SJCRH30 (cell line): ENCODE results near the gene TBC1D16. TPM values are rescaled to one million over a fixed set of nuclear protein-coding genes. Genes with fewer than 3 reads are reported as not detected.

ENCODE experiments used
- DNase-seq, 2 experiments: peaks; one replicate each; pipeline ENCODE4 v3.0.0-alpha.2; 2015 to 2020
- H3K27ac ChIP-seq: fragments of 250-450 bp; sonication (Bioruptor Pico); 2 replicates; pipeline ENCODE4 v1.5.1; 2020; ENCODE audit warnings: mild to moderate bottlenecking, moderate library complexity
- H3K27me3 ChIP-seq: fragments of 250-450 bp; sonication (Bioruptor Pico); 2 replicates; pipeline ENCODE4 v1.5.1; 2020; ENCODE audit warnings: mild to moderate bottlenecking, moderate library complexity
- H3K36me3 ChIP-seq: fragments of 250-450 bp; sonication (Bioruptor Pico); 2 replicates; pipeline ENCODE4 v1.5.1; 2020; ENCODE audit warnings: mild to moderate bottlenecking, moderate library complexity
- H3K4me1 ChIP-seq: fragments of 250-450 bp; sonication (Bioruptor Pico); 2 replicates; pipeline ENCODE4 v1.5.1; 2020; ENCODE audit warnings: mild to moderate bottlenecking, moderate library complexity
- H3K4me3 ChIP-seq: fragments of 250-450 bp; sonication (Bioruptor Pico); 2 replicates; pipeline ENCODE4 v1.5.1; 2020; ENCODE audit warnings: mild to moderate bottlenecking, moderate library complexity
- H3K9me3 ChIP-seq: fragments of 250-450 bp; sonication (Bioruptor Pico); replicated peaks from 2 replicates; pipeline ENCODE4 v1.5.1; 2020; ENCODE audit warnings: mild to moderate bottlenecking, moderate library complexity
- total RNA-seq: library from RNA; depleted of rRNA; stranded (reverse); fragments of >200 nt; shearing (Covaris generic); gene quantifications from 2 replicates; pipeline ENCODE4 v1.2.3, GENCODE V29; 2014

The TBC1D16 gene
- total RNA-seq, 1 experiment from 2014 or later: 61.6 TPM

DNA sequence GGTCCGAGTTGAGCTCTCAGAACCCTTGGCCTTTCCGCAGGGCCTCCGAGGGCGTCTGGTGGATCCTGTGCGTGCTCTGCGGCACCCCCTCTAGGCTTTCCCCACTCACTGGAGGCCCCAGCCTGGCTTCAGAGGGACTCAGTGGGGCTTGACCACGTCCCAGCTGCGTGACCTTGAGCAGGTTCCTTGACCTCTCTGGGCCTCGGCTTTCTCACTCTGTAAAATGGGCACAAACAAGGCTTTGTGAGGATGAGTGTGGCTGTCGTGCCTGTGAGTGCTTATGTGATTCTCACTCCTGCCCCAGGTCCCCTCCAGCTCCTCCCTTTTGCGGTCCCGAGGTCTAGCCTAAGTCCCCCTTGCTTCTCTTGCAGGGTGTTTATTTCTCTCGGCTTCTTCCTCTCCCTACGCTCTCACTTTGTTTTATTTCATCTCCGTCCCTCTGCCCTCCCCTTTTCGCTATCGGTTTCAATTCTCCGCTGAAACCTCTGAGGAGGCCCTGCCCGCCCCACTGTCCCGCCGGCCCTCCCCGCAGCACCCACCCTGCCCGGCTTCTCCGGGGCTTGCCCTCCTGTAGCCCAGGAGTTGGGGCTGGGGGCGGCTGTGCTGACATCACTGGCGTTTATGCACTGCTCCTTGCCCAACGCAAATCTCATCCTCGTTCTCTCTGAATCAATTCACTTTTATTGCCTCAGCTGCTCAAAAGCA is 114.1 kb downstream of the TBC1D16 start:
- Histone ChIP-seq H3K36me3 (no peaks in the 10 kb centered on the region), H3K4me1 (peaks cover 14% of the 10 kb centered on the region), H3K27ac (no peak overlapping the region), H3K4me3 (no peak overlapping the region), H3K9me3 (no peaks in the 10 kb centered on the region), H3K27me3 (peaks cover 68% of the 10 kb centered on the region)
- no peak for DNase-seq

GRCh38 chr17:79920751-79921410 is 114.8 kb downstream of the TBC1D16 start:
- Histone ChIP-seq H3K9me3 (no peaks in the 10 kb centered on the region), H3K27ac (no peak overlapping the region), H3K4me1 (peaks cover 14% of the 10 kb centered on the region), H3K36me3 (no peaks in the 10 kb centered on the region), H3K4me3 (no peak overlapping the region), H3K27me3 (peaks cover 67% of the 10 kb centered on the region)
- DNase-seq: no peak

GRCh38 chr17:79919862-79920720 is 115.6 kb downstream of the TBC1D16 start:
- H3K4me1 ChIP-seq: peaks cover 11% of the 10 kb centered on the region
- no peak overlapping the region for H3K4me3 ChIP-seq
- no peaks in the 10 kb centered on the region for H3K36me3 ChIP-seq
- peaks cover 71% of the 10 kb centered on the region for H3K27me3 ChIP-seq
- DNase-seq: no peak
- H3K9me3 ChIP-seq: no peaks in the 10 kb centered on the region
- H3K27ac ChIP-seq: no peak overlapping the region

DNA sequence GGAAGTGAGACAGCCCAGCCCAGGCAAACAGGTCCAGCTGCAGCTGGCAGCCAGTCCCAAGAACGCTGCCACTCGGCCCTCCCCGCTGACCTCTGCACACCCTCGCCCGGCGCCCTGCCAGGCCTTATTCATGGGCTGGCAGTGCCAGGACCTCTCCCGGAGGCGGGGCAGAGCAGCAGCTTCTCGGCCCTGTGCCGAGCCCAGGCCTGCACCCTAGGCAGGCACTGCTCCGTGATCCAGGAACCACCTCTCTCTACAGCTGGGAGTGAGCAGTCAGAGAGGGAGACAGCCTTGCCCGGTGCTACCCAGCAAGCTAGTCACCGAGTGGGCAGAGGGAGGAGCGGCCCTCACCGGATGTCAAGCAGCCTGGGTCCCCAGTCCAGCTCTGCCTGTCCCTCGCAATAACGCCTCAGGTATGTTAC is 116.5 kb downstream of the TBC1D16 start:
- Histone ChIP-seq H3K9me3 (no peaks in the 10 kb centered on the region), H3K27me3 (peaks cover 66% of the 10 kb centered on the region), H3K4me1 (peaks cover 3% of the 10 kb centered on the region; the same call in 1 of the 2 replicates), H3K27ac (no peak overlapping the region), H3K36me3 (no peaks in the 10 kb centered on the region), H3K4me3 (no peak overlapping the region)
- DNase-seq: no peak

DNA sequence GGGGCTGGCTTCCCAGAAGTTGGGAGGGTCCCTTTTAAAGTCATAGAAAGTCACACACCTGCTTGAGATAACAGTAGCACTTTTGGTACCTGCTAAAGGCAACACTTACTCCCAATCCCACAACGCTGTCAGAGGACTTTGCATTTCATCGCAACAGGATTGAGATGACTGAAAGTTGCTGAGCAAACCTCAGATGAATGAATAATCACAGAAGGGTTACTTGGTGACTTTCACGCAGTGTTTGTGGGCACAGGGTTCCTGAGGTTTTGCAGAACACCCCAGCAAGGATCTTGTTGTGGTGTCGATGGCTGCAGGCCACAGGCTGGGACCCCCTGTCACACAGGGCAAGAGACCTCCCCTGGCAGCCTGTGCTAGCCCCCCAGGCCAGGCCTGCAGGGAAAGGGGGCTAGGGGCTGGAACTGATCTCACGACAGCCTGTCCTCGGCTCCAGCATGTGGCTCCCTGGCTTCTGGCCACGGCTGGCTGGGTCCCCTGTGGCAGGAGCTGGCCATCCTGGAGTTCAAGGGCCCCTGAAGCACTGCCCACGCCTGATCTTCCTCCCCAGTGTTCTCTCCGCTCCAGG is 117.0 kb downstream of the TBC1D16 start:
- DNase-seq: no peak
- H3K4me1 ChIP-seq: no peaks in the 10 kb centered on the region
- no peaks in the 10 kb centered on the region for H3K9me3 ChIP-seq
- no peak overlapping the region for H3K4me3 ChIP-seq
- no peak overlapping the region for H3K27ac ChIP-seq
- peaks cover 62% of the 10 kb centered on the region for H3K27me3 ChIP-seq
- no peaks in the 10 kb centered on the region for H3K36me3 ChIP-seq

GRCh38 chr17:79917902-79918484 is 117.7 kb downstream of the TBC1D16 start:
- H3K36me3 ChIP-seq: no peaks in the 10 kb centered on the region
- H3K4me1 ChIP-seq: no peaks in the 10 kb centered on the region
- H3K27me3 ChIP-seq: peaks cover 59% of the 10 kb centered on the region
- no peak overlapping the region for H3K27ac ChIP-seq
- H3K4me3 ChIP-seq: no peak overlapping the region
- no peak for DNase-seq
- no peaks in the 10 kb centered on the region for H3K9me3 ChIP-seq

DNA sequence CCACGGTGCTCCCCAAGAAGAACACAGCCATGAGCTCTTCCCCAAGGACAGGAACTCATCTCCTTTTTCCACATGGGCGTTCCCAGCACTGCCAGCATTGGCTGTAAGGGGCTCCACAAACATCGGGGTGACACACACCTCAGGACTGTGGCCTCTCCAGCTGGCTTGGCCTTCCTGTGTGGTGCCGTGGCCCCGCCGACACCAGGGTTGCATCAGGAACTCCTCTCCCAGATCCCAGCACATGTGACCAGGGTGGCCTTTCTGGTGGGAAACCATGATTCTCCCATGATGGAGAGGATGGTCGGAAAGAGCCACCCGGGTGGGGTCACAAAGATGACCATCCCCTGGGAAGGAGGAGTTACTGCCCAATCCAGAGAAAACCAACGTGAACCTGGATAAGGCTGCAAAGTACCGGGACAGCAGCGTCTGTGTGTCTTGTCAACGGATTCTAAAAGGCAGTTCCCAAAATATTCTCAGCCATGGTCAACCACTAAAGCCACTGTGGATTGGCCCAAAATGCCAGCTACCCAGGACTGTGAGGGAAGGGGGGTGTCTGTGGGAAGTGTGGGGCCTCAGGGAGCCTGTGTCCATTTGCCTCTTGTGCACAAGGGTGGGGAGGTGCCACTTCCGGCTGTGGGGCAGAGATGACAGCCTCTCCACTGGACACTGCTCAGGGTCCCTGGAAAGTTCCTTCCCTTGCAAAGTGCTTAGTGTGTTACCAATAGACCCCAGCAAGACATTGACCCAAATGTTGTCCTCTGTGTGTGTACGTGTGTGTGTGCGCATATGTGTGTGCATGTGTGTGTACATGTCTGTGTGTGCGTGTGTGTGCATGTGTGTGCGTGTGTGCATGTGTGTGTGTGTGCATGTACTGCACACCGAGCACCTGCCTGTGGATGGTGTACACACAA is 118.4 kb downstream of the TBC1D16 start:
- no peaks in the 10 kb centered on the region for H3K4me1 ChIP-seq
- DNase-seq: no peak
- peaks cover 54% of the 10 kb centered on the region for H3K27me3 ChIP-seq

DNA sequence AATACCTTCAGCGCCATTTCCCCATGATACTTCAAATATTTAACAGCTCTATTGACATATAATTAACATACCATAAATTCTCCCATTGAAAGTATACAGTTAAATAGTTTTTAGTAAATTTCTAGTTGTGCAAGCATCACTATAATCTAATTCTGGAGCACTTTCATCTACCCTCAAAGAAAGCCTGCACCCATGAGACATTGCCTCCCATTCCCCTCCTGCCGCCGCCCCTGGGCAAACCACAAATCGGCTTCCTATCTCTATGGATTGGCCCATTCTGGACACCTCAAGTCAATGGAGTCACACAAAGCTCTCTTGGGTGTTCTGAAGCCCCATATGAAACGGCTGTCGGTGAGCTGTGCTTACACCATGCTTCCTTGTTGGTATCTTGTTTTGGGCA is 119.2 kb downstream of the TBC1D16 start:
- Histone ChIP-seq H3K36me3 (no peaks in the 10 kb centered on the region), H3K4me3 (no peak overlapping the region), H3K27ac (no peak overlapping the region), H3K9me3 (no peaks in the 10 kb centered on the region), H3K27me3 (peaks cover 51% of the 10 kb centered on the region), H3K4me1 (no peaks in the 10 kb centered on the region)
- DNase-seq: no peak

More for the DNA sequence above, 118.4 kb downstream of the TBC1D16 start:
- Histone ChIP-seq H3K27ac (no peak overlapping the region), H3K36me3 (no peaks in the 10 kb centered on the region), H3K9me3 (no peaks in the 10 kb centered on the region), H3K4me3 (no peak overlapping the region)

DNA sequence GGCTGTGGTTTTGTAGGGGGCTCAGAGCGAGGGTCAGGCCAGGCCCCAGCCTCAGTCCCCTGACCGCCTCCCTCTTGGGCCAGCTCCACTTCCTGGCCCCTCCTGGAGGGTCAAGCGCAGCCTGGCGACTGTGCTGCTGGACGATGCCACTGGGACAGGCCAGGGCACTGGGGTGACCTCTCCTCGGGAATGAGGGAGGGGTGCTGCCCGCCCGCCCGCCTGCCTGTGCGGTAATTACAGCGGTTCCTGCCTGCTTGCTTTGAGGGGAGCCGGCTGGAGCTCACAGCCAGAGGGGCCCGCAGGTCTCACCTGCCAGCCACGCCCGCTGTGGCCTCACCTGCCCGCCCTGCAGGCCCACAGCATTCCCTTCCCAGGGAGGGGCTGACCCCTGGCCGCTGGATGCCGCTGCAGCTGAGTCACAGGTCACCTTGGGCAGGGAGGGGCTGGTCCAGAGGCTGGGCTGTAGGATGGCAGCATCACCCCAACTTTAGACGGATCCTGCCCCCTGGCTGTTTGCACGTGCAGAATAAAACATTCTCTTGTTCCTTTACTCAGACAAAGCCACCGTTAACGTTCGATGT is 119.7 kb downstream of the TBC1D16 start:
- no peak overlapping the region for H3K4me3 ChIP-seq
- no peaks in the 10 kb centered on the region for H3K36me3 ChIP-seq
- no peaks in the 10 kb centered on the region for H3K9me3 ChIP-seq
- DNase-seq: peak; percentile 56 to 58
- no peak overlapping the region for H3K27ac ChIP-seq
- H3K4me1 ChIP-seq: no peaks in the 10 kb centered on the region
- peaks cover 46% of the 10 kb centered on the region for H3K27me3 ChIP-seq

DNA sequence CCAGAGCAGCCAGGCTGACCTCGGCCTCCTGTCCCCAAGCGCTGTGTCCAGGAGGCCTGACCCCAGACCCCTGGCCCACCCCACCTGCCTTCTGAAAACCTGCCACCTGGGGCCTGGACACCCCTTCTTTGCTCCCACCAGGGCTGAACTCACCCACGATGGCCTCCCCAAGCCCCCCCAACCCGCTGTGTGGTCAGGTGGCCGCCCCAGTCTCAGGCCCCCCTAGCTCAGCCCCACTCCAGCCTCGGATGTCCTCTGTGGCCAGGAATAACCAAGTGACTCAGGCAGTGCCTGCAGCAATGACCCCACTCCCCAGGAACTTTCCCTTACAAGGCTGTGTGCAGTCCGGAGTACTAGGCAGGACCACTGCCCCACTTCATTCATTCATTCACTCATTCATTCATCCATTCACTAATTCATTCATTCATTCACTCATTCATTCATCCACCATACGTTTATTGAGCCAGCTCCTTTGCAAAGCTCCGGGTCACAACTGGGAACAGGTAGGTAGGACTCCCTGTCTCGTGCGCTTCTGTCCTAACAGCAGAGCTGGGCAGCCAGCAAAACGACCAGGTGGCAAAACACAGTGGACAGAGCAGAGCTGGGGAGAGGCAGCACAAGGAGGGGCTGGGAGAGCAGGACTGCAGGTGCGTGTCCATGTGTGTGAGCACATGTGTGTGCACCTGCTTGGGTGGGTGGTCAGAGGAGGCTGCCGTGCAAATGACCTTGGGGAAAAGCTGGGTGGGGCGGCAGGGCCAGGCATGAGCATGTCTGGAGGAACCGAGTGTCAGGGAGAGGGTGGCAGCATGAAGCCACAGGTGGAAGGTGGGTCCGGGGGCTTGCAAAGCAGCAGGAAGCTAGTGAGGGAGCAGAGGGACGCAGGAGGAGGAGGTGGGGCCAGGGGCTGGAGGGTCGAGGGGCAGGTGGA is 120.6 kb downstream of the TBC1D16 start:
- DNase-seq: no peak
- H3K4me1 ChIP-seq: no peaks in the 10 kb centered on the region
- no peak overlapping the region for H3K4me3 ChIP-seq
- peaks cover 41% of the 10 kb centered on the region for H3K27me3 ChIP-seq
- no peaks in the 10 kb centered on the region for H3K36me3 ChIP-seq
- H3K9me3 ChIP-seq: no peaks in the 10 kb centered on the region
- no peak overlapping the region for H3K27ac ChIP-seq

- H3K27ac ChIP-seq: no peak overlapping the region
- no peak overlapping the region for H3K4me3 ChIP-seq
- DNase-seq: no peak
- H3K4me1 ChIP-seq: no peaks in the 10 kb centered on the region
- peaks cover 38% of the 10 kb centered on the region for H3K27me3 ChIP-seq
- no peaks in the 10 kb centered on the region for H3K36me3 ChIP-seq
- no peaks in the 10 kb centered on the region for H3K9me3 ChIP-seq
Observed at GRCh38 chr17:79913896-79914812, 121.5 kb downstream of the TBC1D16 start.

DNA sequence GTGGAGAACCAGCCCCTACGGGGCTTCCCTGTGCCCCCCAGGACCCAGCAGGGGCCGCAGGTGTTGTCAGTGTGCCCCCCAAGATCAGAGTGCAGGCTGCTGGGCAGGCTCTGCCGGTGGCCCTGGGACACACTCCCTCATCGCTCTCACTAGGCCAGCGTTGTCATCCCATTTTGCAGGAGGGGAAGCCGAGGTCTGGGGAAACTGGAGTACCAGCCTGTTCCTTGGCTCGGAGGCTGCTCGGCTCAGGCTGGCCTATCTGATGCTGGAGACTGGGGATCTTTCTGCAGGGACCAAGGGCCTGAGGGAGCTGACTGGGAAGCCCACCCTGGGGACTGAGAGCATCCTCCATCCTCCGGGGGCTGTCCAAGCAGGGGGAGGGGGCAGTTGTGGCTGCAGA is 122.2 kb downstream of the TBC1D16 start:
- H3K27ac ChIP-seq: no peak overlapping the region
- no peaks in the 10 kb centered on the region for H3K9me3 ChIP-seq
- H3K4me1 ChIP-seq: no peaks in the 10 kb centered on the region
- H3K27me3 ChIP-seq: peaks cover 30% of the 10 kb centered on the region
- no peak for DNase-seq
- H3K4me3 ChIP-seq: no peak overlapping the region
- no peaks in the 10 kb centered on the region for H3K36me3 ChIP-seq
